Left ventricle myocardium superior (tissue), 1 donor: ENCODE results near the gene NRDC. TPM values are rescaled to one million over a fixed set of nuclear protein-coding genes. Genes with fewer than 3 reads are reported as not detected.
"Not testable (repeated sequence)": the region's sequence is repeated elsewhere in the genome, so short reads cannot be mapped to it uniquely, and the experiment has no call there.

Experiments used
- ATAC-seq: fragments of 200-7000 bp; cut with Tn5 transposase; one replicate; pipeline ENCODE4 v1.9.1; 2020; ENCODE audit warnings: mild to moderate bottlenecking, moderate library complexity
- DNase-seq: peaks from one replicate; pipeline ENCODE4 v3.0.0-alpha.2; 2020
- intact Hi-C: fragments of 100-400 bp; cut with micrococcal nuclease; formaldehyde crosslinking; loops from one replicate; pipeline ENCODE4 v1.11.0; 2022
- total RNA-seq: library from RNA; stranded (reverse); fragmentation: NEBNext Ultra II Directional; extraction: Animal tissue kit (Norgen Biotek cat#: 25700); gene quantifications from one replicate; pipeline ENCODE4 v1.2.1, GENCODE V29; 2021
- donor health status: DM: no; HTN: yes; CAD: no; lungs with severe emphysema.

The NRDC gene
- total RNA-seq, 1 donor from 2014 or later, result 157 TPM

DNA sequence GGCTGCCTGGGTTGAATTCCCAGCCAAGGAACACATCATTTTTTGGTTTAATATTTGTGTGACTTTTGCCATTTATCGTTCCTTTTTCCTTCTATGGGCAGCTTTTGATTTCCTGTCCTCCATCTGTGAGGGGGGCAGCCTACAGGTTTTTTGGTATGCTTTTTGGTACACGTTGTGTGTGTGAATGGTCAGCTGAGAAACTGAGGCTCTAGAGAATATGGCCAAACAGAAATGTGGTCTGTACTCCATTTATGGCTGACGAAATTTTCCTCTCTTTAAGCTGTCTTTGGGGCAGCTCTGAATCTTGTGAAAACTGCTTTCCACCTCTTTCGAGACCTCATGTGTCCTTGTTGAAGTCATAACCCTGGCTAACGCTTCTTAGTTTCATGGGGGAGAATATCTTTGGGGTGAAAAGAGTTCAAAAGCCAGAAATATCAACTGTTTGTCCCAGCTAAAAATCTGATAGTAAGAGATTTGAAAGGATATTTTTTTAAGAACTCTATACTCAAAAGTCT lies 26.6 kb downstream of the NRDC start:
- intact Hi-C loops, result no loop called here

DNA sequence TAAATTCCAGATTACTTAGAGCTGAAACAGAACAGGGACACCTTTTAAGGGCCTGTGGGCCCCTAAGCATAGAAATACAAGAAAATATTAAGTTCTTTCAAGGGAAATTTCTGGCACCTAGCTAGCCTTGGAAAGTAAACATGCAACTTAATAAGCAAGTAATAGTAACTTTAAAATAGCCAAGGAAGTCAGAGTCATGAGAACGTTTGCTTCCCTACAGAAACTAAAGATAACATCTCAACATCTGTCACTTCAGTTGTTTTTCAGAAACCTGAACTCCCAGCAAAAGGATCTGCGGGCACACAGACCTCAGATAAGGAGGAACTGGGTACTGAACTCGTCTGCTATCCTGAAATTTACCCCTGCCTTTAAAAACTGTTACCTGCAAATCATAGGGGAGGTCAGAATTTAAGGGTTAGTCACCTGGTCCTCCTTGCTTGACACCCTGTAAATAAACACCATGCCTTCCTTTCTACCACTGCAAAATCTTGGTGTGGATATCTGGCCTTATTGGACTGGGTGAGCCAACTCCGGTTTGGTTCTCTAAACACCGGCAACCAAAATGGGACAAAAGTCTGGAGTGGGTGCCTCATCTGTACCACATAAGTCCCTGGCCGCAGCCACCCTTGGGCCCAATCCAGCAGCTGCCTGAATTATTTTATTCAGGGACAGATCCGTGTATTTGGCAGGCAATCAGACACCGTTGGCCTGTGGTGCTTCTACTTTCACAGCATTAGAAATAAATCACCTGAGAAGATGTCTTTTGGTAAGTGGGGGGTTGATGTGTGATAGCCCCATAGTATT lies 27.9 kb downstream of the NRDC start:
- DNase-seq (peak; percentile 65), ATAC-seq (peak; percentile 76)
- intact Hi-C loops, result no loop called here

More for the DNA sequence above, 26.6 kb downstream of the NRDC start:
- DNase-seq (no peak), ATAC-seq (no peak)

GRCh38 chr1:51847294-51847920 lies 31.1 kb downstream of the NRDC start:
- ATAC-seq (no peak), DNase-seq (no peak)
- intact Hi-C loops, result no loop called here

- ATAC-seq (no peak), DNase-seq (no peak)
- intact Hi-C loops, result no loop called here
Measured at GRCh38 chr1:51843948-51844347, 34.6 kb downstream of the NRDC start.

GRCh38 chr1:51842261-51842660 lies 36.3 kb downstream of the NRDC start:
- no peak for ATAC-seq
- intact Hi-C loops, result no loop called here
- DNase-seq, result no peak

DNA sequence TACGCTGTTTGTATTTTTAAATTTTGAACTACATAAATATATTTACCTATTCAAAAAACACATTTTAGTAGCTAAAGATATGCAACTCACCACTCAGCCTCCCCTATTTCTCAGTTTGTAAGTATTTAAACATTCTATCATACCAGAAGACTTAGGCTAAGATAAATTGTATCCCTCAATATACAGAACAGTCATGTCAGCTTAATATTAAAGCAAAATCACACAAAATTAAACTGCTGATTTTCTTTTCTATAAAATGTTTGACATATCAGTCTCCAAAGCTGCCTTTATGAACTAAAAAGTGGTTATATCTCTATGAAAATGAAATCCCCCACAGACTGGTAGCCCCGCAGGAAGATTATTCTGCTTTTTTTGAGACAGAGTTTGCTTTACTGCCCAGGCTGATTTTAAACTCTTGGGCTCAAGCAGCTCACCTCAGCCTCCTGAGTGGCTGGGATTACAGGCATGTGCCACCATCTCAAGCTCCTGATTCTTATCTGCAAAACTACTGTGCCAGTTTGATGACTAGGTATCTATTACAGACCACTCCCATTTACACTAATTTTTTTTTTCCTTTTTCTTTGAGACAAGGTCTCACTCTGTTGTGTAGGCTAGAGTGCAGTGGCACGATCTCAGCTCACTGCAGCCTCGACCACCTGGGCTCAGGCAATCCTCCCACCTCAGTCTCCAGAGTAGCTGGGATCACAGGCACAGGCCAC lies 37.6 kb downstream of the NRDC start:
- no peak for ATAC-seq
- DNase-seq, result no peak
- intact Hi-C loops, result no loop called here

DNA sequence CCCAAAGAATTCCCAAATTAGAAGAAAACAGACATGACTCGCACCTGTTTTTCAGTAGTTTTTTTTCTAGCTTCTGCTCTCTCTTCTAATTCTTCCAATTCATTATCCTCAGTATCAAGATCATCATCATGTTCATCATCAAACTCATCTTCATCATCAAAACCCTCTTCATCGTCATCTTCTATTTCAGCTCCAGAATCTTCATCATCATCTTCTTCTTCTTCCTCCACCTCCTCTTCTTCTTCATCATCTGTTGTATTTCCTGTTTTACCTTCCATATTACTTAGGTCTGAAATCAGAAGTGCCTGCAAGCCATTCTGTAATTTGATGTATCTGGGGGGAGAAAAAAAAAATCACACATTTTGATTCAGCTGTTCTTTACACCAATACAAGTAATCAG lies 38.3 kb downstream of the NRDC start:
- intact Hi-C loops, result no loop called here
- no peak for DNase-seq
- ATAC-seq, result no peak

- intact Hi-C loops, result no loop called here
- no peak for ATAC-seq
- no peak for DNase-seq
Measured at GRCh38 chr1:51839094-51839493, 39.4 kb downstream of the NRDC start.

DNA sequence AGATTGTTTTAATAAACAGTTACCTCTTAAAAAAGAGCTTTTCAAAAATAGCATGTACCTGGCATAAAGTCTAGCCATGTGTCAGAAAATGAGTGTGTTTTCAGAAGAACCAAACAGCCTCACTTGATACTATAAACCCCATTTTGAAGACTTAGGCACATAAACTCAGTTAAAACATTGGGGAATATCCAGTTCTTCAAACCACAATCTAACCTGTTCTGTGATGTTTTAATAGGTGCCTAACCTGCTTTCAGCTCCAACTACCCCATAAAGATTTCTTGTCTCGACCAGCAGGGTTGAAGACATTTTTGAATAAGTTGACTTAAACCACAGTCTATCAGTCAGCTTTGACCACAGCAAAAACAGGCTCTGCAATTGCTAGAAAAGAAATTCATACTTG lies 41.3 kb downstream of the NRDC start:
- DNase-seq (no peak), ATAC-seq (no peak)
- intact Hi-C loops, result no loop called here

DNA sequence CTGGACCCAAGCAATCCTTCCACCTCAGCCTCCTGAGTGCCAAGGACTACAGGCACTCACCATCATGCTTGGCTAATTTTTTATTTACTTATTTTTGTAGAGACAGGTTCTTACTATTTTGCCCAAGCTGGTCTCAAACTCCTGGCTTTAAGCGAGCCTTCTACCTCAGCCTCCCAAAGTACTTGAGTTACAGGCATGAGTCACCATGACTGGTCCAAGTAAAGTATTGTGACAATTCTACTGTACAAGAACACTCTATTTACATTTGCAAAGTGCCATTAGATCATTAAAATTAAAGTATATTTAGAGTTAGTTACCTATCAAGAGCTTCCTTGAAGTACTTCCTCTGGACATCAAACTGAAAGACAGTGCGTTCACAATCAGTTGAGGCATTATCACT lies 44.8 kb downstream of the NRDC start:
- DNase-seq (no peak), ATAC-seq (no peak)
- intact Hi-C loops, result no loop called here

DNA sequence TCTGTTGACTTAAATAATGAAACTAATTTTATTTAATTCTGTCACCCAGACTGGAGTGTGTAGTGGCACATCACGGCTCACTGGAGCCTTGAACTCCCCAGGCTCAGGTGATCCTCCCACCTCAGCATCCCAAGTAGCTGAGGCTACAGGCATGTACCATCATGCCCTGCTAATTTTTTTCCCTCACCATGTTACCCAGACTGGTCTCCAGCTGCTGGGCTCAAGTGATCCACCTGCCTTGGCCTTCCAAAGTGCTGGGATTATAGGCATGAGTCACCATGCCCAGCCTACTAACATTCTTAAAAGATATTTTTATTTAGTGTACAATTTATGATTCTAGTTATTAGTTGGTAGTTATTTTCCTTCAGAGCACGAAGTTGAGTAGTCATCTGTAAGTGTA lies 49.5 kb downstream of the NRDC start:
- intact Hi-C loops, result no loop called here
- ATAC-seq, result no peak
- DNase-seq, result no peak

DNA sequence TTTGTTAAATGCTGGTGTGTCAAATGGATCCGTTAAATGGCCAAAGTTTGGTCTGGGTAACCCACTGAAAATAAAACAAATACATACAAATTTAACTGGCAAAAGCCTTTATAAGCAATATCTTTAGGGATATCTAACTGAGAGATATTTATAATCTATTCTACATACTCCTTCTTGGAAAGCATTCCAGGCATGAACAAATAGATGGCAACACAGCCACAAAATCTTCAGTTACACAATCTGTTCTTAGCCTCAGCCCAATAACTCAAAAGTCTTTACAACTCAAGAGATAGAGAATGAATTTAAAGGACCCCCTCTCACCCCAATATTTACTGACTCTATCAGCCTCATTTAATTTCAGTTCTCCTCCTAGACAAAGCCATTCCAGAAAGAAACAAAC lies 58.7 kb downstream of the NRDC start:
- ATAC-seq (no peak), DNase-seq (no peak)
- intact Hi-C loops, result no loop called here

- ATAC-seq, intact Hi-C loops, DNase-seq: not testable (repeated sequence)
Measured at GRCh38 chr1:51819021-51819420, 59.5 kb downstream of the NRDC start.

GRCh38 chr1:51818487-51818886 lies 60.0 kb downstream of the NRDC start:
- no peak for DNase-seq
- ATAC-seq, result no peak
- intact Hi-C loops, result no loop called here

GRCh38 chr1:51814513-51814912 lies 64.0 kb downstream of the NRDC start:
- no peak for ATAC-seq
- DNase-seq, result no peak
- intact Hi-C loops, result no loop called here

- peak; percentile 86 for ATAC-seq
- no peak for DNase-seq
- intact Hi-C loops, result no loop called here
Measured at GRCh38 chr1:51799372-51799771, 79.2 kb downstream of the NRDC start.

DNA sequence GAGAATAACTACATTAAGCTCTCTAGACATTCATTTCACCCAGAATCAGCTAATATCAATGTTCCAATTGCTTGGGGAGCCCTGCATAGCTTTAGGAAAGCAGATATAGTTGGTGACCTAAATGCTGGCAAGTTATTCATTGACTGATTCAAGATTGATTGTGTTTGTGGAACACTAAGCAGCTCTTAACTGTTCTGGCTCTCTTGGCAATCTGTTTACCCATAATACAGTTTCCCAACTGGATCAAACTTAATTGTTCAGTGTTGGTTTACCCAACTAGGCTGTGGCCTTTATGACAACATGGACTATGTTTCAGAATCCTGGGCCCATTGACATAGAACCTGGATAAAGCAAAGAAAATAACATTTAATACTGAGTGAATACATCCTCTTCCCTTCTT lies 83.7 kb downstream of the NRDC start:
- ATAC-seq (no peak), DNase-seq (no peak)
- intact Hi-C loops, result no loop called here

DNA sequence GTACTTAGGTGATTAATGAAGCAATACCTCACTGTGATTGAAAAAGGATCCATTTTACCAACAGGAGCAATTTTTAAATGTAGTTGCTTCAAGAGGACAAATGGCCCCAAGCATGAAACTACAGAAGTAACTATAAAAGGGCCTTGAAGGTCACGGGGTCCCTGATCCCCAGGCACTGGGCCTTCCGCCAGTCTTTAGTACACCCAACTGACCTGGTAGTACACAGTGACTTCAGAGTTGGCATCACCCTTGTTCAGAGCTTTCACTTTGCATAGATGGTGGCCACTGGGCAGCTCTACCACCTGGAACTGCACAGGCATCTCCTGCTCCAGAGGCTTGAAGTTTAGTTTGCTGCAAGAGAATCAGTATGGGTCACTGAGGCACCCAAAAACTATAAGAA lies 84.3 kb downstream of the NRDC start:
- no peak for DNase-seq
- intact Hi-C loops, result no loop called here
- ATAC-seq, result peak; percentile 9

GRCh38 chr1:51792864-51793263 lies 85.7 kb downstream of the NRDC start:
- ATAC-seq, result peak; percentile 20
- intact Hi-C loops, result no loop called here
- DNase-seq, result no peak

GRCh38 chr1:51791888-51792287 lies 86.6 kb downstream of the NRDC start:
- no peak for DNase-seq
- no peak for ATAC-seq
- intact Hi-C loops, result no loop called here
